GM23338 (cell line): ENCODE measurements around the gene SRGAP3. TPM values are rescaled to one million over a fixed set of nuclear protein-coding genes. Genes with fewer than 3 reads are reported as not detected.

Experiments used
- ATAC-seq: fragments of 200-7000 bp; cut with Tn5 transposase; 3 replicates; pipeline ENCODE4 v1.9.1; 2020
- DNase-seq: peaks from one replicate; pipeline ENCODE4 v3.0.0-alpha.2; 2015; ENCODE audit warnings: low spot score
- H2AFZ ChIP-seq: fragments of 200-600 bp; sonication (generic); 2 replicates; pipeline ENCODE4 v1.8.0; 2016; ENCODE audit warnings: antibody characterized with exemption, mild to moderate bottlenecking, moderate library complexity
- H3F3A ChIP-seq: fragments of 200-600 bp; sonication (generic); replicated peaks from 2 replicates; pipeline ENCODE4 v1.8.0; 2017; ENCODE audit warnings: antibody characterized with exemption, mixed run types, low read depth
- H3K27ac ChIP-seq: fragments of 200-600 bp; sonication (generic); 2 replicates; pipeline ENCODE4 v1.6.1; 2016; ENCODE audit warnings: low read depth
- H3K27me3 ChIP-seq: fragments of 200-600 bp; sonication (generic); 2 replicates; pipeline ENCODE4 v1.8.0; 2016; ENCODE audit warnings: mild to moderate bottlenecking, mixed run types, moderate library complexity; ENCODE audit not compliant: insufficient read depth
- H3K36me3 ChIP-seq: fragments of 200-600 bp; sonication (generic); 2 replicates; pipeline ENCODE4 v1.8.0; 2016; ENCODE audit warnings: mild to moderate bottlenecking; ENCODE audit not compliant: insufficient read depth
- H3K4me1 ChIP-seq: fragments of 200-600 bp; sonication (generic); 2 replicates; pipeline ENCODE4 v1.8.0; 2016; ENCODE audit warnings: mild to moderate bottlenecking, moderate library complexity; ENCODE audit not compliant: insufficient read depth
- H3K4me2 ChIP-seq: fragments of 200-600 bp; sonication (generic); 2 replicates; pipeline ENCODE4 v1.7.1; 2017; ENCODE audit warnings: mixed run types
- H3K4me3 ChIP-seq: fragments of 200-600 bp; sonication (generic); 2 replicates; pipeline ENCODE4 v1.6.1; 2016; ENCODE audit warnings: mixed run types
- H3K79me2 ChIP-seq: fragments of 200-600 bp; sonication (generic); replicated peaks from 2 replicates; pipeline ENCODE4 v1.8.0; 2017; ENCODE audit warnings: mild to moderate bottlenecking; ENCODE audit not compliant: insufficient read depth
- H3K9me2 ChIP-seq: fragments of 200-600 bp; sonication (generic); 2 replicates; pipeline ENCODE4 v1.8.0; 2017; ENCODE audit not compliant: insufficient read depth
- H4K20me1 ChIP-seq: fragments of 200-600 bp; sonication (generic); replicated peaks from 2 replicates; pipeline ENCODE4 v1.8.0; 2017; ENCODE audit warnings: mild to moderate bottlenecking; ENCODE audit not compliant: insufficient read depth
- H3K27ac Mint-ChIP-seq: 2 replicates; pipeline ENCODE4 v1.8.0; 2020; ENCODE audit warnings: inconsistent platforms, mild to moderate bottlenecking, moderate library complexity, mixed read lengths
- H3K27me3 Mint-ChIP-seq: 3 replicates; pipeline ENCODE4 v1.8.0; 2022; ENCODE audit warnings: low read depth, mild to moderate bottlenecking, moderate library complexity, mixed read lengths, inconsistent platforms; ENCODE audit not compliant: insufficient read depth, poor library complexity
- H3K36me3 Mint-ChIP-seq: 3 replicates; pipeline ENCODE4 v1.8.0; 2021; ENCODE audit warnings: low read depth, mild to moderate bottlenecking, inconsistent platforms, moderate library complexity, mixed read lengths
- H3K4me1 Mint-ChIP-seq: 3 replicates; pipeline ENCODE4 v1.8.0; 2020; ENCODE audit warnings: mild to moderate bottlenecking, inconsistent platforms, mixed read lengths
- H3K4me3 Mint-ChIP-seq: 3 replicates; pipeline ENCODE4 v1.8.0; 2021; ENCODE audit warnings: moderate library complexity, mild to moderate bottlenecking, inconsistent platforms, mixed read lengths
- H3K9me3 Mint-ChIP-seq: 3 replicates; pipeline ENCODE4 v1.8.0; 2020; ENCODE audit warnings: moderate library complexity, mild to moderate bottlenecking, inconsistent platforms, mixed read lengths
- CREB1 ChIP-seq: fragments of 250-450 bp; sonication (Bioruptor Pico); IDR thresholded peaks from 2 replicates; pipeline ENCODE4 v1.5.0; 2020; ENCODE audit warnings: low read depth, mild to moderate bottlenecking, moderate library complexity
- EZH2 ChIP-seq: fragments of 200-600 bp; sonication (generic); IDR thresholded peaks from one replicate; pipeline ENCODE4 v1.8.0; 2017; ENCODE audit warnings: antibody characterized with exemption, mild to moderate bottlenecking, low read depth; ENCODE audit not compliant: unreplicated experiment
- EZH2phosphoT487 ChIP-seq: fragments of 200-600 bp; sonication (generic); IDR thresholded peaks from one replicate; pipeline ENCODE4 v1.8.1; 2018; ENCODE audit warnings: antibody characterized with exemption; ENCODE audit not compliant: unreplicated experiment
- JUNB ChIP-seq: IDR thresholded peaks from one replicate; pipeline ENCODE4 v1.6.1; 2016; ENCODE audit warnings: antibody characterized with exemption; ENCODE audit not compliant: unreplicated experiment
- NANOG ChIP-seq: IDR thresholded peaks from 2 replicates; pipeline ENCODE4 v1.6.1; 2016; ENCODE audit warnings: antibody characterized with exemption, borderline replicate concordance
- POLR2AphosphoS5 ChIP-seq: IDR thresholded peaks from 2 replicates; pipeline ENCODE4 v1.6.1; 2016; ENCODE audit warnings: antibody characterized with exemption, low read depth
- REST ChIP-seq: IDR thresholded peaks from one replicate; pipeline ENCODE4 v1.6.1; 2018; ENCODE audit warnings: antibody characterized with exemption; ENCODE audit not compliant: unreplicated experiment
- STAT1 ChIP-seq: IDR thresholded peaks from one replicate; pipeline ENCODE4 v1.6.1; 2016; ENCODE audit warnings: antibody characterized with exemption; ENCODE audit not compliant: unreplicated experiment
- ZNF114 ChIP-seq: fragments of 250-450 bp; sonication (Bioruptor Pico); IDR thresholded peaks from 2 replicates; pipeline ENCODE4 v1.5.0; 2020; ENCODE audit warnings: mild to moderate bottlenecking, moderate library complexity
- ZNF331 ChIP-seq: fragments of 250-450 bp; sonication (Bioruptor Pico); IDR thresholded peaks from 2 replicates; pipeline ENCODE4 v1.5.0; 2020; ENCODE audit warnings: low read depth, mild to moderate bottlenecking, moderate library complexity
- ZNF462 ChIP-seq: fragments of 250-450 bp; sonication (Bioruptor Pico); IDR thresholded peaks from 2 replicates; pipeline ENCODE4 v1.5.0; 2020; ENCODE audit warnings: mild to moderate bottlenecking, moderate library complexity
- polyA plus RNA-seq: library from polyadenylated mRNA; unstranded; fragments of >200 nt; fragmentation: Nextera tagmentation; extraction: Ambion mirVana; gene quantifications from 2 replicates; pipeline ENCODE4 v1.2.1, GENCODE V29; 2016
- total RNA-seq: library from RNA; depleted of rRNA; stranded (reverse); fragments of >200 nt; shearing (Covaris generic); gene quantifications from 2 replicates; pipeline ENCODE4 v1.2.3, GENCODE V29; 2014
- TF ChIP-seq, protein P1 (sequence below), 2 experiments: fragments of 200-600 bp in 1 of 2; sonication (generic) in 1 of 2; conservative IDR thresholded peaks; 2 replicates each; pipeline versions ENCODE4 v1.5.1 to v1.6.1; 2016 to 2017; ENCODE audit warnings: antibody characterized with exemption in 2 of 2, low read depth in 2 of 2, mild to moderate bottlenecking in 2 of 2, moderate library complexity in 1 of 2
- TF ChIP-seq, protein P2 (sequence below): IDR thresholded peaks from 2 replicates; pipeline ENCODE4 v1.6.1; 2016; ENCODE audit warnings: antibody characterized with exemption

Gene SRGAP3
- total and polyA plus RNA-seq, 2 experiments from 2014 or later: 6.4 to 9.4 TPM

DNA sequence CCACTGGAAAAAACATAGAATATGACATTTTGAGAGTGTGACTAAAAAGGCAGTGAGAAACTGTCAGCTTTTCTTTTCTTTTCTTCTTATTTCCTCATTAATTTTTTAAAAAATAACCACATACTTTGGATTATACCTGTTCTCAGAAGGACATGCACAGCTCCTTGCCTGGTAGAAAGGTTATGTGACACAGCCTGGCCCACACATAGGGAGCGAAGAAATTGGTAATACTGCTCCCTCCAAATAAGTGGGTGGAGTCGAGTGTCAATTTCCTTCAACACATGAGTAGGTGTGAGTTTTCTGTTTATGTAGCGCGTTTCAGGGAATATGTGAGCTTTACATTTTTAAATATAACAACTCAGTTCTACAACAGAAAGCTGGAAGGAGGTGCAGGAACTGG lies 257.2 kb downstream of the SRGAP3 start:
- Mint-ChIP-seq H3K36me3 (no peaks in the 10 kb centered on the region; the same call in 2 of the 3 replicates), H3K27ac (no peak overlapping the region), H3K4me3 (no peak overlapping the region), H3K4me1 (peaks cover 18% of the 10 kb centered on the region), H3K9me3 (no peaks in the 10 kb centered on the region), H3K27me3 (peaks cover 15% of the 10 kb centered on the region)
- H3K27ac ChIP-seq: no peak overlapping the region
- H2AFZ ChIP-seq: no peak overlapping the region
- H3K9me2 ChIP-seq: no peaks in the 10 kb centered on the region
- DNase-seq (no peak), ATAC-seq (no peak)
- H3K4me1 ChIP-seq: 0 out of 2 replicates have a peak, but pooled peaks cover 8% of the 10 kb centered on the region
- no peak for TF ChIP-seq EZH2
- TF ChIP-seq ZNF331 (CRISPR knock-in tag): no peak
- TF ChIP-seq, protein P1, sequence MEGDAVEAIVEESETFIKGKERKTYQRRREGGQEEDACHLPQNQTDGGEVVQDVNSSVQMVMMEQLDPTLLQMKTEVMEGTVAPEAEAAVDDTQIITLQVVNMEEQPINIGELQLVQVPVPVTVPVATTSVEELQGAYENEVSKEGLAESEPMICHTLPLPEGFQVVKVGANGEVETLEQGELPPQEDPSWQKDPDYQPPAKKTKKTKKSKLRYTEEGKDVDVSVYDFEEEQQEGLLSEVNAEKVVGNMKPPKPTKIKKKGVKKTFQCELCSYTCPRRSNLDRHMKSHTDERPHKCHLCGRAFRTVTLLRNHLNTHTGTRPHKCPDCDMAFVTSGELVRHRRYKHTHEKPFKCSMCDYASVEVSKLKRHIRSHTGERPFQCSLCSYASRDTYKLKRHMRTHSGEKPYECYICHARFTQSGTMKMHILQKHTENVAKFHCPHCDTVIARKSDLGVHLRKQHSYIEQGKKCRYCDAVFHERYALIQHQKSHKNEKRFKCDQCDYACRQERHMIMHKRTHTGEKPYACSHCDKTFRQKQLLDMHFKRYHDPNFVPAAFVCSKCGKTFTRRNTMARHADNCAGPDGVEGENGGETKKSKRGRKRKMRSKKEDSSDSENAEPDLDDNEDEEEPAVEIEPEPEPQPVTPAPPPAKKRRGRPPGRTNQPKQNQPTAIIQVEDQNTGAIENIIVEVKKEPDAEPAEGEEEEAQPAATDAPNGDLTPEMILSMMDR (conservative IDR thresholded peaks at IDR 0.05; ENCODE audit: low read depth in 2 of 2): no peak
- TF ChIP-seq, protein P2, sequence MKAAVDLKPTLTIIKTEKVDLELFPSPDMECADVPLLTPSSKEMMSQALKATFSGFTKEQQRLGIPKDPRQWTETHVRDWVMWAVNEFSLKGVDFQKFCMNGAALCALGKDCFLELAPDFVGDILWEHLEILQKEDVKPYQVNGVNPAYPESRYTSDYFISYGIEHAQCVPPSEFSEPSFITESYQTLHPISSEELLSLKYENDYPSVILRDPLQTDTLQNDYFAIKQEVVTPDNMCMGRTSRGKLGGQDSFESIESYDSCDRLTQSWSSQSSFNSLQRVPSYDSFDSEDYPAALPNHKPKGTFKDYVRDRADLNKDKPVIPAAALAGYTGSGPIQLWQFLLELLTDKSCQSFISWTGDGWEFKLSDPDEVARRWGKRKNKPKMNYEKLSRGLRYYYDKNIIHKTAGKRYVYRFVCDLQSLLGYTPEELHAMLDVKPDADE: no peak
- TF ChIP-seq POLR2AphosphoS5: no peak
- no peak for TF ChIP-seq STAT1
- TF ChIP-seq EZH2phosphoT487: no peak
- no peak for TF ChIP-seq JUNB
- no peak for TF ChIP-seq NANOG
- no peak for TF ChIP-seq ZNF114
- no peak for TF ChIP-seq REST
- TF ChIP-seq ZNF462 (CRISPR knock-in tag): no peak
- TF ChIP-seq CREB1 (CRISPR knock-in tag): no peak
- no peaks in the 10 kb centered on the region for H3K27me3 ChIP-seq
- H3K4me3 ChIP-seq: no peak overlapping the region
- H3K79me2 ChIP-seq: no peaks in the 10 kb centered on the region
- H4K20me1 ChIP-seq: no peaks in the 10 kb centered on the region
- no peaks in the 10 kb centered on the region for H3F3A ChIP-seq
- H3K36me3 ChIP-seq: no peaks in the 10 kb centered on the region
- no peak overlapping the region for H3K4me2 ChIP-seq
